HUES48 (cell line): ENCODE results near the gene LRRC43.

Experiments
- H3K27ac ChIP-seq: one replicate; pipeline ENCODE4 v1.7.0; 2013; ENCODE audit warnings: low read depth, low read length, inconsistent platforms
- H3K27me3 ChIP-seq: 2 replicates; pipeline ENCODE4 v1.6.1; 2013; ENCODE audit warnings: mild to moderate bottlenecking, low read length; ENCODE audit not compliant: control insufficient read depth, insufficient read depth
- H3K36me3 ChIP-seq: 2 replicates; pipeline ENCODE4 v1.6.1; 2013; ENCODE audit warnings: low read length; ENCODE audit not compliant: control insufficient read depth, insufficient read depth
- H3K4me1 ChIP-seq: 2 replicates; pipeline ENCODE4 v1.6.1; 2013; ENCODE audit warnings: mild to moderate bottlenecking, low read length; ENCODE audit not compliant: control insufficient read depth, insufficient read depth
- H3K4me3 ChIP-seq: 2 replicates; pipeline ENCODE4 v1.5.1; 2013; ENCODE audit warnings: mild to moderate bottlenecking, low read depth, low read length
- H3K9ac ChIP-seq: 2 replicates; pipeline ENCODE4 v1.6.1; 2013; ENCODE audit warnings: mild to moderate bottlenecking, low read depth, low read length, moderate library complexity
- H3K9me3 ChIP-seq: 2 replicates; pipeline ENCODE4 v1.6.1; 2013; ENCODE audit warnings: low read length; ENCODE audit not compliant: control insufficient read depth, insufficient read depth

The LRRC43 gene

GRCh38 chr12:122140467-122141257 is 42.3 kb upstream of the LRRC43 start:
- peaks cover 26% of the 10 kb centered on the region for H3K9me3 ChIP-seq
- H3K27ac ChIP-seq, result no peak overlapping the region
- no peaks in the 10 kb centered on the region for H3K27me3 ChIP-seq
- peaks cover 2% of the 10 kb centered on the region; the same call in 1 of the 2 replicates for H3K4me1 ChIP-seq
- no peak overlapping the region for H3K9ac ChIP-seq
- H3K4me3 ChIP-seq, result no peak overlapping the region
- peaks cover 29% of the 10 kb centered on the region for H3K36me3 ChIP-seq

- no peaks in the 10 kb centered on the region for H3K27me3 ChIP-seq
- no peak overlapping the region for H3K4me3 ChIP-seq
- peaks cover 26% of the 10 kb centered on the region for H3K9me3 ChIP-seq
- peaks cover 2% of the 10 kb centered on the region; the same call in 1 of the 2 replicates for H3K4me1 ChIP-seq
- no peak overlapping the region for H3K27ac ChIP-seq
- H3K9ac ChIP-seq, result no peak overlapping the region
- H3K36me3 ChIP-seq, result peaks cover 28% of the 10 kb centered on the region
These were observed 40.8 kb upstream of the LRRC43 start for GRCh38 chr12:122141911-122142725.

- Histone ChIP-seq H3K27ac (no peak overlapping the region), H3K9me3 (peaks cover 26% of the 10 kb centered on the region), H3K4me3 (no peak overlapping the region), H3K9ac (no peak overlapping the region), H3K27me3 (no peaks in the 10 kb centered on the region), H3K36me3 (peaks cover 28% of the 10 kb centered on the region), H3K4me1 (no peaks in the 10 kb centered on the region)
These were observed 40.1 kb upstream of the LRRC43 start for GRCh38 chr12:122142857-122143256.

GRCh38 chr12:122144885-122145284 is 38.0 kb upstream of the LRRC43 start:
- no peaks in the 10 kb centered on the region for H3K4me1 ChIP-seq
- peaks cover 24% of the 10 kb centered on the region for H3K36me3 ChIP-seq
- H3K4me3 ChIP-seq, result no peak overlapping the region
- no peak overlapping the region for H3K27ac ChIP-seq
- H3K9me3 ChIP-seq, result peaks cover 26% of the 10 kb centered on the region
- no peaks in the 10 kb centered on the region for H3K27me3 ChIP-seq
- H3K9ac ChIP-seq, result no peak overlapping the region

- Histone ChIP-seq H3K27me3 (no peaks in the 10 kb centered on the region), H3K4me1 (no peaks in the 10 kb centered on the region), H3K27ac (no peak overlapping the region), H3K9ac (no peak overlapping the region), H3K9me3 (peaks cover 26% of the 10 kb centered on the region), H3K36me3 (peaks cover 21% of the 10 kb centered on the region), H3K4me3 (no peak overlapping the region)
These were observed 37.2 kb upstream of the LRRC43 start for GRCh38 chr12:122145505-122146330.

- Histone ChIP-seq H3K4me3 (no peak overlapping the region), H3K4me1 (no peaks in the 10 kb centered on the region), H3K9me3 (peaks cover 7% of the 10 kb centered on the region), H3K27ac (no peak overlapping the region), H3K9ac (no peak overlapping the region), H3K36me3 (peaks cover 7% of the 10 kb centered on the region), H3K27me3 (no peaks in the 10 kb centered on the region)
These were observed 35.2 kb upstream of the LRRC43 start for GRCh38 chr12:122147514-122148290.

GRCh38 chr12:122148657-122149056 is 34.3 kb upstream of the LRRC43 start:
- Histone ChIP-seq H3K9me3 (no peaks in the 10 kb centered on the region), H3K4me1 (no peaks in the 10 kb centered on the region), H3K27ac (no peak overlapping the region), H3K36me3 (no peaks in the 10 kb centered on the region), H3K27me3 (no peaks in the 10 kb centered on the region), H3K9ac (no peak overlapping the region), H3K4me3 (no peak overlapping the region)

- H3K4me1 ChIP-seq, result no peaks in the 10 kb centered on the region
- H3K27me3 ChIP-seq, result no peaks in the 10 kb centered on the region
- H3K27ac ChIP-seq, result no peak overlapping the region
- no peaks in the 10 kb centered on the region for H3K9me3 ChIP-seq
- H3K36me3 ChIP-seq, result no peaks in the 10 kb centered on the region
- no peak overlapping the region for H3K4me3 ChIP-seq
- H3K9ac ChIP-seq, result no peak overlapping the region
These were observed 32.7 kb upstream of the LRRC43 start for GRCh38 chr12:122150127-122150681.

- Histone ChIP-seq H3K9ac (no peak overlapping the region), H3K9me3 (no peaks in the 10 kb centered on the region), H3K27ac (no peak overlapping the region), H3K4me1 (no peaks in the 10 kb centered on the region; the same call in 1 of the 2 replicates), H3K4me3 (no peak overlapping the region), H3K27me3 (no peaks in the 10 kb centered on the region), H3K36me3 (no peaks in the 10 kb centered on the region)
These were observed 30.2 kb upstream of the LRRC43 start for GRCh38 chr12:122152754-122153153.

- H3K9ac ChIP-seq, result no peak overlapping the region
- no peaks in the 10 kb centered on the region for H3K27me3 ChIP-seq
- no peak overlapping the region for H3K4me3 ChIP-seq
- H3K4me1 ChIP-seq, result no peaks in the 10 kb centered on the region; the same call in 1 of the 2 replicates
- no peaks in the 10 kb centered on the region for H3K36me3 ChIP-seq
- H3K9me3 ChIP-seq, result no peaks in the 10 kb centered on the region
- no peak overlapping the region for H3K27ac ChIP-seq
These were observed 27.2 kb upstream of the LRRC43 start for GRCh38 chr12:122155705-122156104.
